ENCODE data around the gene FBXO46.
"Not testable (repeated sequence)": the region's sequence is repeated elsewhere in the genome, so short reads cannot be mapped to it uniquely, and the experiment has no call there.

The FBXO46 gene

GRCh38 chr19:45733160-45733810 is 2.6 kb upstream of the FBXO46 start, which contains the start of gene MEIOSIN:
Gene MEIOSIN (plus strand): TSS chr19:45733439. CDS start chr19:45735377, 1,938 bp downstream.
- DNase-seq (ENCODE audit: extremely low read depth in 1 of 2, low read depth in 1 of 2): no peak

GRCh38 chr19:45729800-45730290 is 851 bp downstream of the FBXO46 start:
- DNase-seq (ENCODE audit: extremely low read depth in 1 of 2, low read depth in 1 of 2): no peak

- not testable (repeated sequence) for DNase-seq (ENCODE audit: extremely low read depth in 1 of 2, low read depth in 1 of 2)
These were observed 2.0 kb downstream of the FBXO46 start for GRCh38 chr19:45728683-45729082.

GRCh38 chr19:45720065-45720464 is 10.6 kb downstream of the FBXO46 start:
- DNase-seq (ENCODE audit: extremely low read depth in 1 of 2, low read depth in 1 of 2): not testable (repeated sequence)

- no peak for DNase-seq (ENCODE audit: extremely low read depth in 1 of 2, low read depth in 1 of 2)
These were observed 12.6 kb downstream of the FBXO46 start for GRCh38 chr19:45717983-45718650.

GRCh38 chr19:45717131-45717982 is 13.3 kb downstream of the FBXO46 start:
- peak; percentile 95 for DNase-seq (ENCODE audit: extremely low read depth in 1 of 2, low read depth in 1 of 2)

GRCh38 chr19:45716359-45717130 is 14.2 kb downstream of the FBXO46 start:
- no peak for DNase-seq (ENCODE audit: extremely low read depth in 1 of 2, low read depth in 1 of 2)

GRCh38 chr19:45715139-45715538 is 15.6 kb downstream of the FBXO46 start:
- DNase-seq (ENCODE audit: extremely low read depth in 1 of 2, low read depth in 1 of 2): no peak

GRCh38 chr19:45713141-45713540 is 17.6 kb downstream of the FBXO46 start:
- no peak for DNase-seq (ENCODE audit: extremely low read depth in 1 of 2, low read depth in 1 of 2)

- no peak for DNase-seq (ENCODE audit: extremely low read depth in 1 of 2, low read depth in 1 of 2)
These were observed 18.0 kb downstream of the FBXO46 start for GRCh38 chr19:45712699-45713067.

GRCh38 chr19:45711851-45712698 is 18.6 kb downstream of the FBXO46 start:
- DNase-seq (ENCODE audit: extremely low read depth in 1 of 2, low read depth in 1 of 2): no peak

- DNase-seq (ENCODE audit: extremely low read depth in 1 of 2, low read depth in 1 of 2): no peak
These were observed 20.2 kb downstream of the FBXO46 start for GRCh38 chr19:45710356-45711130.

- no peak for DNase-seq (ENCODE audit: extremely low read depth in 1 of 2, low read depth in 1 of 2)
These were observed 24.8 kb downstream of the FBXO46 start for GRCh38 chr19:45705710-45706415.

GRCh38 chr19:45705115-45705514 is 25.6 kb downstream of the FBXO46 start:
- no peak for DNase-seq (ENCODE audit: extremely low read depth in 1 of 2, low read depth in 1 of 2)

- DNase-seq (ENCODE audit: extremely low read depth in 1 of 2, low read depth in 1 of 2): no peak
These were observed 29.0 kb downstream of the FBXO46 start for GRCh38 chr19:45701676-45702075.

GRCh38 chr19:45693106-45693788 is 37.4 kb downstream of the FBXO46 start:
- DNase-seq (ENCODE audit: extremely low read depth in 1 of 2, low read depth in 1 of 2): peak in 1 of 2 donors; percentile 74

- peak; percentile 88 to 96 for DNase-seq (ENCODE audit: extremely low read depth in 1 of 2, low read depth in 1 of 2)
These were observed 38.2 kb downstream of the FBXO46 start, which contains the start of gene QPCTL for GRCh38 chr19:45692187-45693105. Gene QPCTL (plus strand): TSS chr19:45692666. CDS start chr19:45692704, 38 bp downstream.

Data from activated CD8-positive, alpha-beta memory T cell treated with anti-CD3 and anti-CD28 coated beads for 1 hour (primary cell).